Measurements from ENCODE around the gene GIGYF2.

GRCh38 chr2:232873292-232873908 lies 176.3 kb downstream of the GIGYF2 start:
- TF ChIP-seq EP300 (IDR thresholded peaks at IDR 0.05): no peak
- no peak for TF ChIP-seq CTCF (IDR thresholded peaks at IDR 0.05)
- TF ChIP-seq POLR2A (IDR thresholded peaks at IDR 0.05): no peak
- TF ChIP-seq POLR2AphosphoS5 (IDR thresholded peaks at IDR 0.05): no peak
